Liver (tissue), 3 donors: ENCODE measurements around the gene ETNK1.

ENCODE experiments used
- EGR1 ChIP-seq, 2 donors: IDR thresholded peaks; 2 replicates each; pipeline ENCODE4 v1.6.1; 2016 to 2018; ENCODE audit warnings: antibody characterized with exemption in 2 of 2, low read depth in 2 of 2
- FOXA1 ChIP-seq: IDR thresholded peaks from 2 replicates; pipeline ENCODE4 v1.6.1; 2016; ENCODE audit warnings: antibody characterized with exemption
- YY1 ChIP-seq: IDR thresholded peaks from 2 replicates; pipeline ENCODE4 v1.6.1; 2016; ENCODE audit warnings: antibody characterized with exemption, mild to moderate bottlenecking
- TF ChIP-seq, protein P1 (sequence below): IDR thresholded peaks from 2 replicates; pipeline ENCODE4 v1.6.1; 2016; ENCODE audit warnings: antibody characterized with exemption
- TF ChIP-seq, protein P2 (sequence below): IDR thresholded peaks from 2 replicates; pipeline ENCODE4 v1.6.1; 2016; ENCODE audit warnings: antibody characterized with exemption
- TF ChIP-seq, protein P3 (sequence below): fragments of 150-350 bp; IDR thresholded peaks from 2 replicates; pipeline ENCODE4 v1.5.1; 2017; ENCODE audit warnings: improper control_type of control experiment, low read depth, low read length; ENCODE audit not compliant: missing input control
- TF ChIP-seq, protein P4 (sequence below): IDR thresholded peaks from 2 replicates; pipeline ENCODE4 v1.6.1; 2016; ENCODE audit warnings: antibody characterized with exemption, mild to moderate bottlenecking
- TF ChIP-seq, protein P5 (sequence below): IDR thresholded peaks from 2 replicates; pipeline ENCODE4 v1.6.1; 2016; ENCODE audit warnings: antibody characterized with exemption
- donor health status: healthy.
- donor health status: healthy.

- TF ChIP-seq, protein P1, sequence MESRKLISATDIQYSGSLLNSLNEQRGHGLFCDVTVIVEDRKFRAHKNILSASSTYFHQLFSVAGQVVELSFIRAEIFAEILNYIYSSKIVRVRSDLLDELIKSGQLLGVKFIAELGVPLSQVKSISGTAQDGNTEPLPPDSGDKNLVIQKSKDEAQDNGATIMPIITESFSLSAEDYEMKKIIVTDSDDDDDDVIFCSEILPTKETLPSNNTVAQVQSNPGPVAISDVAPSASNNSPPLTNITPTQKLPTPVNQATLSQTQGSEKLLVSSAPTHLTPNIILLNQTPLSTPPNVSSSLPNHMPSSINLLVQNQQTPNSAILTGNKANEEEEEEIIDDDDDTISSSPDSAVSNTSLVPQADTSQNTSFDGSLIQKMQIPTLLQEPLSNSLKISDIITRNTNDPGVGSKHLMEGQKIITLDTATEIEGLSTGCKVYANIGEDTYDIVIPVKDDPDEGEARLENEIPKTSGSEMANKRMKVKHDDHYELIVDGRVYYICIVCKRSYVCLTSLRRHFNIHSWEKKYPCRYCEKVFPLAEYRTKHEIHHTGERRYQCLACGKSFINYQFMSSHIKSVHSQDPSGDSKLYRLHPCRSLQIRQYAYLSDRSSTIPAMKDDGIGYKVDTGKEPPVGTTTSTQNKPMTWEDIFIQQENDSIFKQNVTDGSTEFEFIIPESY = no peak
- TF ChIP-seq, protein P2, sequence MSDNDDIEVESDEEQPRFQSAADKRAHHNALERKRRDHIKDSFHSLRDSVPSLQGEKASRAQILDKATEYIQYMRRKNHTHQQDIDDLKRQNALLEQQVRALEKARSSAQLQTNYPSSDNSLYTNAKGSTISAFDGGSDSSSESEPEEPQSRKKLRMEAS = no peak
- TF ChIP-seq, protein P3, sequence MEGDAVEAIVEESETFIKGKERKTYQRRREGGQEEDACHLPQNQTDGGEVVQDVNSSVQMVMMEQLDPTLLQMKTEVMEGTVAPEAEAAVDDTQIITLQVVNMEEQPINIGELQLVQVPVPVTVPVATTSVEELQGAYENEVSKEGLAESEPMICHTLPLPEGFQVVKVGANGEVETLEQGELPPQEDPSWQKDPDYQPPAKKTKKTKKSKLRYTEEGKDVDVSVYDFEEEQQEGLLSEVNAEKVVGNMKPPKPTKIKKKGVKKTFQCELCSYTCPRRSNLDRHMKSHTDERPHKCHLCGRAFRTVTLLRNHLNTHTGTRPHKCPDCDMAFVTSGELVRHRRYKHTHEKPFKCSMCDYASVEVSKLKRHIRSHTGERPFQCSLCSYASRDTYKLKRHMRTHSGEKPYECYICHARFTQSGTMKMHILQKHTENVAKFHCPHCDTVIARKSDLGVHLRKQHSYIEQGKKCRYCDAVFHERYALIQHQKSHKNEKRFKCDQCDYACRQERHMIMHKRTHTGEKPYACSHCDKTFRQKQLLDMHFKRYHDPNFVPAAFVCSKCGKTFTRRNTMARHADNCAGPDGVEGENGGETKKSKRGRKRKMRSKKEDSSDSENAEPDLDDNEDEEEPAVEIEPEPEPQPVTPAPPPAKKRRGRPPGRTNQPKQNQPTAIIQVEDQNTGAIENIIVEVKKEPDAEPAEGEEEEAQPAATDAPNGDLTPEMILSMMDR = no peak
- TF ChIP-seq EGR1 (IDR thresholded peaks at IDR 0.05; ENCODE audit: low read depth in 2 of 2) (no peak), YY1 (no peak), FOXA1 (no peak)
- TF ChIP-seq, protein P4, sequence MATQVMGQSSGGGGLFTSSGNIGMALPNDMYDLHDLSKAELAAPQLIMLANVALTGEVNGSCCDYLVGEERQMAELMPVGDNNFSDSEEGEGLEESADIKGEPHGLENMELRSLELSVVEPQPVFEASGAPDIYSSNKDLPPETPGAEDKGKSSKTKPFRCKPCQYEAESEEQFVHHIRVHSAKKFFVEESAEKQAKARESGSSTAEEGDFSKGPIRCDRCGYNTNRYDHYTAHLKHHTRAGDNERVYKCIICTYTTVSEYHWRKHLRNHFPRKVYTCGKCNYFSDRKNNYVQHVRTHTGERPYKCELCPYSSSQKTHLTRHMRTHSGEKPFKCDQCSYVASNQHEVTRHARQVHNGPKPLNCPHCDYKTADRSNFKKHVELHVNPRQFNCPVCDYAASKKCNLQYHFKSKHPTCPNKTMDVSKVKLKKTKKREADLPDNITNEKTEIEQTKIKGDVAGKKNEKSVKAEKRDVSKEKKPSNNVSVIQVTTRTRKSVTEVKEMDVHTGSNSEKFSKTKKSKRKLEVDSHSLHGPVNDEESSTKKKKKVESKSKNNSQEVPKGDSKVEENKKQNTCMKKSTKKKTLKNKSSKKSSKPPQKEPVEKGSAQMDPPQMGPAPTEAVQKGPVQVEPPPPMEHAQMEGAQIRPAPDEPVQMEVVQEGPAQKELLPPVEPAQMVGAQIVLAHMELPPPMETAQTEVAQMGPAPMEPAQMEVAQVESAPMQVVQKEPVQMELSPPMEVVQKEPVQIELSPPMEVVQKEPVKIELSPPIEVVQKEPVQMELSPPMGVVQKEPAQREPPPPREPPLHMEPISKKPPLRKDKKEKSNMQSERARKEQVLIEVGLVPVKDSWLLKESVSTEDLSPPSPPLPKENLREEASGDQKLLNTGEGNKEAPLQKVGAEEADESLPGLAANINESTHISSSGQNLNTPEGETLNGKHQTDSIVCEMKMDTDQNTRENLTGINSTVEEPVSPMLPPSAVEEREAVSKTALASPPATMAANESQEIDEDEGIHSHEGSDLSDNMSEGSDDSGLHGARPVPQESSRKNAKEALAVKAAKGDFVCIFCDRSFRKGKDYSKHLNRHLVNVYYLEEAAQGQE = no peak
- TF ChIP-seq, protein P5, sequence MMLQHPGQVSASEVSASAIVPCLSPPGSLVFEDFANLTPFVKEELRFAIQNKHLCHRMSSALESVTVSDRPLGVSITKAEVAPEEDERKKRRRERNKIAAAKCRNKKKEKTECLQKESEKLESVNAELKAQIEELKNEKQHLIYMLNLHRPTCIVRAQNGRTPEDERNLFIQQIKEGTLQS = no peak
Measured at GRCh38 chr12:22628228-22628627, 3.3 kb downstream of the ETNK1 start.
